GM12892 (cell line): ENCODE measurements around the gene SCAPER.

Experiments
- POLR2A ChIP-seq: IDR thresholded peaks from 2 replicates; pipeline ENCODE4 v1.6.1; 2011; ENCODE audit warnings: low read depth, low read length, control low read depth
- POLR2AphosphoS5 ChIP-seq: IDR thresholded peaks from 2 replicates; pipeline ENCODE4 v1.6.1; 2011; ENCODE audit warnings: low read depth, low read length, control low read depth
- TAF1 ChIP-seq: IDR thresholded peaks from 2 replicates; pipeline ENCODE4 v1.6.1; 2011; ENCODE audit warnings: low read depth, mild to moderate bottlenecking, control low read depth, low read length, borderline replicate concordance

GRCh38 chr15:76682259-76682658 lies 222.9 kb downstream of the SCAPER start:
- TF ChIP-seq POLR2A, result no peak
- no peak for TF ChIP-seq POLR2AphosphoS5
- no peak for TF ChIP-seq TAF1
